CD14-positive monocyte (primary cell): Measurements from ENCODE around the gene CNTN4. TPM values are rescaled to one million over a fixed set of nuclear protein-coding genes. Genes with fewer than 3 reads are reported as not detected.

ENCODE experiments used
- DNase-seq, 3 donors: peaks; one replicate each; pipeline ENCODE4 v3.0.0-alpha.2; 2011 to 2022
- H2AFZ ChIP-seq: 2 replicates; pipeline ENCODE4 v1.6.0; 2012; ENCODE audit warnings: mild to moderate bottlenecking, low read depth, low read length, inconsistent platforms; ENCODE audit not compliant: insufficient read depth, poor library complexity, severe bottlenecking
- H3K27ac ChIP-seq, 2 donors: 1 replicate in 1 of 2; 2 replicates in 1 of 2; pipeline ENCODE4 v1.5.1; 2012 to 2013; ENCODE audit warnings: low read length in 2 of 2, control low read depth in 1 of 2, inconsistent platforms in 1 of 2, low read depth in 1 of 2, mild to moderate bottlenecking in 1 of 2
- H3K27me3 ChIP-seq, 2 donors: one replicate each; pipeline versions ENCODE4 v1.6.0 to v1.6.1; 2011 to 2013; ENCODE audit warnings: low read length in 2 of 2; ENCODE audit not compliant: control insufficient read depth in 2 of 2, insufficient read depth in 2 of 2
- H3K36me3 ChIP-seq, 2 donors: replicated peaks in 1 of 2; 1 replicate in 1 of 2; 2 replicates in 1 of 2; pipeline versions ENCODE4 v1.5.1 to v1.6.1; 2012 to 2013; ENCODE audit warnings: low read length in 2 of 2, control low read depth in 1 of 2, inconsistent platforms in 1 of 2, mild to moderate bottlenecking in 1 of 2; ENCODE audit not compliant: insufficient read depth in 2 of 2, control insufficient read depth in 1 of 2
- H3K4me1 ChIP-seq, 2 donors: 1 replicate in 1 of 2; 2 replicates in 1 of 2; pipeline versions ENCODE4 v1.5.1 to v1.6.1; 2012 to 2013; ENCODE audit warnings: low read length in 2 of 2, control low read depth in 1 of 2, inconsistent platforms in 1 of 2, mild to moderate bottlenecking in 1 of 2, moderate library complexity in 1 of 2; ENCODE audit not compliant: insufficient read depth in 2 of 2, control insufficient read depth in 1 of 2
- H3K4me2 ChIP-seq: replicated peaks from 2 replicates; pipeline ENCODE3; 2012; ENCODE audit warnings: low read length, moderate library complexity, mild to moderate bottlenecking; ENCODE audit not compliant: poor library complexity, severe bottlenecking; ENCODE audit errors: extremely low read depth
- H3K4me3 ChIP-seq, 3 experiments: fragments of 200-600 bp in 1 of 3; sonication (generic) in 1 of 3; replicated peaks in 1 of 3; 1 replicate in 2 of 3; 2 replicates in 1 of 3; pipeline ENCODE4 v1.5.1; 2011 to 2013; ENCODE audit warnings: low read length in 3 of 3, mild to moderate bottlenecking in 3 of 3, control low read depth in 2 of 3, low read depth in 2 of 3, inconsistent platforms in 1 of 3, moderate library complexity in 1 of 3
- H3K79me2 ChIP-seq: 2 replicates; pipeline ENCODE4 v1.6.0; 2012; ENCODE audit warnings: mild to moderate bottlenecking, control low read depth, inconsistent platforms, low read length, moderate library complexity; ENCODE audit not compliant: insufficient read depth
- H3K9ac ChIP-seq: 2 replicates; pipeline ENCODE4 v1.6.0; 2017; ENCODE audit warnings: low read length, mild to moderate bottlenecking; ENCODE audit not compliant: insufficient read depth, poor library complexity, severe bottlenecking
- H3K9me3 ChIP-seq, 2 donors: replicated peaks in 1 of 2; 1 replicate in 1 of 2; 2 replicates in 1 of 2; pipeline versions ENCODE4 v1.5.1 to v1.6.1; 2012 to 2013; ENCODE audit warnings: low read length in 2 of 2, control low read depth in 1 of 2; ENCODE audit not compliant: control insufficient read depth in 1 of 2, insufficient read depth in 1 of 2
- H4K20me1 ChIP-seq: 2 replicates; pipeline ENCODE4 v1.6.0; 2012; ENCODE audit warnings: mild to moderate bottlenecking, low read length, control low read depth, moderate library complexity; ENCODE audit not compliant: insufficient read depth
- H3K27ac Mint-ChIP-seq, 7 donors: one replicate each; pipeline ENCODE4 v1.8.0; 2020; ENCODE audit warnings: mild to moderate bottlenecking in 7 of 7, mixed read lengths in 7 of 7, moderate library complexity in 6 of 7, inconsistent platforms in 2 of 7
- H3K27me3 Mint-ChIP-seq, 3 donors: one replicate each; pipeline ENCODE4 v1.8.0; 2021 to 2022; ENCODE audit warnings: low read depth in 3 of 3, mild to moderate bottlenecking in 3 of 3, mixed read lengths in 3 of 3, moderate library complexity in 3 of 3, inconsistent platforms in 1 of 3
- H3K36me3 Mint-ChIP-seq, 2 donors: one replicate each; pipeline ENCODE4 v1.8.0; 2020; ENCODE audit warnings: mixed read lengths in 2 of 2, inconsistent platforms in 1 of 2, mild to moderate bottlenecking in 1 of 2
- H3K4me1 Mint-ChIP-seq: one replicate; pipeline ENCODE4 v1.8.0; 2020; ENCODE audit warnings: mild to moderate bottlenecking, mixed read lengths
- H3K4me3 Mint-ChIP-seq, 2 donors: one replicate each; pipeline ENCODE4 v1.8.0; 2020; ENCODE audit warnings: mild to moderate bottlenecking in 2 of 2, mixed read lengths in 2 of 2, moderate library complexity in 1 of 2
- H3K9me3 Mint-ChIP-seq, 7 donors: one replicate each; pipeline ENCODE4 v1.8.0; 2020 to 2022; ENCODE audit warnings: mixed read lengths in 7 of 7, mild to moderate bottlenecking in 6 of 7, moderate library complexity in 6 of 7, inconsistent platforms in 2 of 7
- CTCF ChIP-seq: fragments of 200-600 bp; IDR thresholded peaks from one replicate; pipeline ENCODE4 v1.8.0; 2022; ENCODE audit warnings: antibody characterized with exemption, mild to moderate bottlenecking
- WGBS: methylation state at CpG from one replicate; pipeline ENCODE4 v1.1.5; 2013; ENCODE audit warnings: missing lambda C conversion rate; ENCODE audit not compliant: insufficient coverage; 5-methylcytosine and 5-hydroxymethylcytosine counted together
- intact Hi-C, 2 donors: fragments of 100-400 bp; cut with micrococcal nuclease; formaldehyde crosslinking; loops; one replicate each; pipeline versions ENCODE4 v1.15.0 to v1.15.1; 2023
- polyA plus RNA-seq, 3 donors: library from polyadenylated mRNA; depleted of rRNA in 1 of 3; unstranded in 2 of 3; stranded (reverse) in 1 of 3; fragments of 300-500 nt in 2 of 3; fragments of >200 nt in 1 of 3; fragmentation: Illumina TruSeq in 2 of 3; gene quantifications; 1 replicate in 2 of 3; 2 replicates in 1 of 3; pipeline ENCODE4 v1.2.3, GENCODE V29; 2012 to 2021

The CNTN4 gene
- polyA plus RNA-seq, 3 donors: not detected

GRCh38 chr3:2577571-2577970 is 478.9 kb downstream of the CNTN4 start:
- 94% methylated on average over 3 of the region's 4 CpGs for WGBS
- Histone ChIP-seq H3K36me3 (no peaks in the 10 kb centered on the region), H4K20me1 (no peaks in the 10 kb centered on the region), H3K9me3 (peaks cover 0 to 7% of the 10 kb centered on the region in 2 donors), H2AFZ (no peak overlapping the region), H3K4me1 (no peaks in the 10 kb centered on the region), H3K27me3 (no peaks in the 10 kb centered on the region), H3K4me3 (no peak overlapping the region), H3K9ac (no peak overlapping the region), H3K27ac (no peak overlapping the region), H3K4me2 (no peak overlapping the region), H3K79me2 (no peaks in the 10 kb centered on the region)
- Mint-ChIP-seq H3K27ac (no peak overlapping the region), H3K27me3 (no peaks in the 10 kb centered on the region), H3K4me1 (no peaks in the 10 kb centered on the region), H3K9me3 (peaks cover 0 to 10% (median 0%) of the 10 kb centered on the region in 7 donors), H3K36me3 (no peaks in the 10 kb centered on the region), H3K4me3 (no peak overlapping the region)
- TF ChIP-seq CTCF: no peak
- intact Hi-C loops: no loop called here
- DNase-seq: no peak

- no peak for DNase-seq
- Histone ChIP-seq H3K9ac (no peak overlapping the region), H3K79me2 (no peaks in the 10 kb centered on the region), H4K20me1 (no peaks in the 10 kb centered on the region), H3K4me1 (no peaks in the 10 kb centered on the region), H3K36me3 (no peaks in the 10 kb centered on the region), H2AFZ (no peak overlapping the region), H3K4me3 (no peak overlapping the region), H3K27me3 (no peaks in the 10 kb centered on the region), H3K27ac (no peak overlapping the region), H3K9me3 (peaks cover 0 to under 1% of the 10 kb centered on the region in 2 donors), H3K4me2 (no peak overlapping the region)
- intact Hi-C loops: no loop called here
- 56% methylated on average over 1 of the region's 3 CpGs for WGBS
- Mint-ChIP-seq H3K27me3 (no peaks in the 10 kb centered on the region), H3K27ac (no peak overlapping the region), H3K4me1 (no peaks in the 10 kb centered on the region), H3K36me3 (no peaks in the 10 kb centered on the region), H3K9me3 (peaks cover 0 to 12% (median 0%) of the 10 kb centered on the region in 7 donors), H3K4me3 (no peak overlapping the region)
- no peak for TF ChIP-seq CTCF
Observed at GRCh38 chr3:2578560-2578959, 479.9 kb downstream of the CNTN4 start.
